Endothelial cell of umbilical vein (primary cell): ENCODE measurements around the gene SV2A. TPM values are rescaled to one million over a fixed set of nuclear protein-coding genes. Genes with fewer than 3 reads are reported as not detected.

ENCODE experiments used
- BruUV-seq: library from RNA; stranded (reverse); fragments of 400-500 nt; replicated peaks from 2 replicates; lab custom pipeline; 2021; lab: Mats Ljungman, UMichigan
- CTCF ChIA-PET: fragments of 300-600, 350-600 bp; sonication (Branson Sonifier 250); formaldehyde crosslinking; loops from one replicate; lab custom pipeline; 2021; ENCODE audit warnings: antibody characterized with exemption, inconsistent platforms; lab: Charles Lee
- POLR2A ChIA-PET: fragments of 300-600, 350-600 bp; sonication (Branson Sonifier 250); formaldehyde crosslinking; loops from one replicate; lab custom pipeline; 2021; ENCODE audit warnings: antibody characterized with exemption, inconsistent platforms; lab: Charles Lee
- DNase-seq: peaks from one replicate; pipeline ENCODE4 v3.0.0-alpha.2; 2011; ENCODE audit warnings: low read depth, low spot score
- FAIRE-seq: peaks from 2 replicates; lab custom pipeline; 2011; peaks lifted over from hg19 to GRCh38; lab: Jason Lieb, UNC
- H2AFZ ChIP-seq: 2 replicates; pipeline ENCODE4 v1.6.0; 2012; ENCODE audit warnings: low read depth, low read length, control low read depth, inconsistent platforms
- H3K27ac ChIP-seq: 2 replicates; pipeline ENCODE4 v1.5.1; 2011; ENCODE audit warnings: low read depth, mild to moderate bottlenecking, control low read depth, low read length, moderate library complexity; ENCODE audit not compliant: insufficient read depth
- H3K27me3 ChIP-seq, 2 experiments: 2 replicates each; pipeline versions ENCODE4 v1.6.0 to v1.6.1; 2011; ENCODE audit warnings: low read length in 2 of 2, mixed read lengths in 1 of 2; ENCODE audit not compliant: control insufficient read depth in 2 of 2, insufficient read depth in 2 of 2
- H3K36me3 ChIP-seq, 2 experiments: 2 replicates in 1 of 2; 3 replicates in 1 of 2; pipeline ENCODE4 v1.5.1; 2011; ENCODE audit warnings: low read length in 2 of 2, mild to moderate bottlenecking in 1 of 2, moderate library complexity in 1 of 2; ENCODE audit not compliant: control insufficient read depth in 2 of 2, insufficient read depth in 2 of 2; ENCODE audit errors: extremely low read depth in 1 of 2
- H3K4me1 ChIP-seq: 3 replicates; pipeline ENCODE4 v1.5.1; 2011; ENCODE audit warnings: mild to moderate bottlenecking, low read length; ENCODE audit not compliant: control insufficient read depth, insufficient read depth; ENCODE audit errors: extremely low read depth
- H3K4me2 ChIP-seq: 2 replicates; pipeline ENCODE4 v1.6.1; 2011; ENCODE audit warnings: low read length, control low read depth, mixed read lengths; ENCODE audit not compliant: insufficient read depth
- H3K4me3 ChIP-seq, 3 experiments: fragments of 200-600 bp in 1 of 3; sonication (generic), shearing (Covaris generic) in 1 of 3; replicated peaks in 1 of 3; 2 replicates each; pipeline ENCODE4 v1.5.1; 2011 to 2016; ENCODE audit warnings: control low read depth in 3 of 3, low read length in 3 of 3, mild to moderate bottlenecking in 2 of 3, inconsistent platforms in 1 of 3, low read depth in 1 of 3, moderate library complexity in 1 of 3; ENCODE audit not compliant: insufficient read depth in 1 of 3
- H3K79me2 ChIP-seq: 2 replicates; pipeline ENCODE4 v1.6.0; 2012; ENCODE audit warnings: low read length, inconsistent platforms; ENCODE audit not compliant: control insufficient read depth, insufficient read depth
- H3K9ac ChIP-seq: replicated peaks from 2 replicates; pipeline ENCODE3; 2011; ENCODE audit warnings: low read length, control low read depth; ENCODE audit not compliant: insufficient read depth; ENCODE audit errors: extremely low read depth
- H3K9me1 ChIP-seq: replicated peaks from 3 replicates; pipeline ENCODE4 v1.6.0; 2011; ENCODE audit warnings: mild to moderate bottlenecking, low read length; ENCODE audit not compliant: control insufficient read depth, insufficient read depth; ENCODE audit errors: extremely low read depth
- H3K9me3 ChIP-seq: replicated peaks from 2 replicates; pipeline ENCODE4 v1.5.1; 2012; ENCODE audit warnings: low read length, inconsistent platforms; ENCODE audit not compliant: control insufficient read depth, insufficient read depth
- H4K20me1 ChIP-seq: replicated peaks from 2 replicates; pipeline ENCODE3; 2011; ENCODE audit warnings: mild to moderate bottlenecking, low read length; ENCODE audit not compliant: control insufficient read depth, insufficient read depth; ENCODE audit errors: extremely low read depth
- EZH2 ChIP-seq: IDR thresholded peaks from 2 replicates; pipeline ENCODE4 v1.6.1; 2012; ENCODE audit warnings: borderline replicate concordance, low read depth, mild to moderate bottlenecking, moderate library complexity, low read length, inconsistent platforms; ENCODE audit not compliant: severe bottlenecking
- POLR2A ChIP-seq: IDR thresholded peaks from 2 replicates; pipeline ENCODE4 v1.6.1; 2012; ENCODE audit warnings: low read depth, mild to moderate bottlenecking, control low read depth, low read length
- POLR2AphosphoS5 ChIP-seq: IDR thresholded peaks from 2 replicates; pipeline ENCODE4 v1.6.1; 2012; ENCODE audit warnings: low read depth, mild to moderate bottlenecking, control low read depth, low read length, moderate library complexity; ENCODE audit not compliant: insufficient read depth
- dilution Hi-C: fragments of 300-500 bp; cut with MboI; formaldehyde crosslinking; loops from one replicate; pipeline ENCODE4 v1.15.0; 2019; ENCODE audit warnings: low sequenced_read_pairs; ENCODE audit not compliant: extremely low pct_ligation_motif_present
- intact Hi-C: fragments of 100-400 bp; cut with micrococcal nuclease; formaldehyde crosslinking; loops from one replicate; pipeline ENCODE4 v1.10.0; 2022
- polyA plus RNA-seq, 4 experiments: library from polyadenylated mRNA; depleted of rRNA in 3 of 4; stranded (reverse) in 3 of 4; unstranded in 1 of 4; fragments of >200 nt; gene quantifications; 2 replicates each; pipeline versions ENCODE4 v1.2.1 to v1.2.3, GENCODE V29; 2011 to 2012; ENCODE audit warnings: missing spikeins in 1 of 4
- total RNA-seq: library from RNA; stranded (reverse); gene quantifications from 2 replicates; pipeline ENCODE4 v1.2.3, GENCODE V29; 2021
- TF ChIP-seq, protein P1 (sequence below), 2 donors: IDR thresholded peaks; 1 replicate in 1 of 2; 2 replicates in 1 of 2; pipeline ENCODE4 v1.5.1; 2011; ENCODE audit warnings: low read length in 2 of 2, mild to moderate bottlenecking in 2 of 2, moderate library complexity in 2 of 2, control low read depth in 1 of 2, inconsistent platforms in 1 of 2, low read depth in 1 of 2; ENCODE audit not compliant: insufficient read depth in 1 of 2; ENCODE audit errors: extremely low read depth in 1 of 2
- TF ChIP-seq, protein P2 (sequence below): IDR thresholded peaks from 2 replicates; pipeline ENCODE4 v1.6.1; 2011; ENCODE audit not compliant: insufficient read depth, insufficient read length

SV2A gene
- total and polyA plus RNA-seq, 2 donors (not counting 3 experiments of a cell fraction or from before 2014, with no cell fraction given) = 2.9 to 5.4 TPM

DNA sequence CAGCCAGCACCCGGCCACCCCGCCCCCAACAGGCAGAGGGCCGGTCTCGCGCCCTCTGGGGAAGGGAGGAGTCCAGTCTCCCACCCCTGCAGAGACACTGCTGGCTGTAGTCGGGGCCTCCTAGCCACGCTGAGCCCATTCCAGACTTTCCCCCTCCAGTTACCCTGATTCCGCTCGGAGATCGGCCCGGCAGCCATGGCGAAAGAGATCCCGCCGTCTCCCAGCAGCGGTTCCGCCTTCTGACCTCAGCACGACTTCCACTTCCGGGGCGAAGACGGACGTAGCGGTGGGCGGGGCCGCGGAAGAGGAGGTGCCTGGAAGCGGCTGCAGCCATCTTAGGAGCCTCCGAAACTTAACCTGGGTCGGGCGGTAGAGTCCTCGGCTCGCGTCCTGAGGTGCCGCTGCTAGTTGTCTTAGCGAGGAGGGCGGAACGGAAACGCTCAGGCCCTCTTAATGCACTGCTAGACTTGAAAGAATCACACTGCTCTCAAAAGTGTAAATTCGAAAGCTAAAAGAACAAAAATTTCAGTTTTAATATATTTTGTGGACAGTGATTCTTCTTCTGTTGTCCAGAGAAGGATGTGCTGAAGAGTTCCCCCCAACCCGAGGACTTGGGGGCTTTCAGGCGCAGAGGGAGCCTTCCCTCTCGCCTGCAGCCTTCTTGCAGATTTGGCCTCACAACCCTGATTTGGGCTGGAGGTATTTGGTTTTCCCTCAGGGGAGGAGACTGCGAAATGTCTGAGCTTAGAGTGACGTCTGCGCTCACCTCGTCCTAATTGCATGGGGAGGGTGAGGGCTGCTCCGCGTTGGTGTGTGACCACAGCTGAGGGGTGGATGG, 10.1 kb upstream of the SV2A start, which contains the start of gene SF3B4:
TSS of gene SF3B4 (minus strand) at position 241 of the 838 bp plus-strand sequence. CDS start at position 197, 44 bp downstream.
- Histone ChIP-seq H3K27me3 (no peaks in the 10 kb centered on the region), H2AFZ (peak within 1 kb of the TSS; percentile 78), H3K4me2 (peak within 1 kb of the TSS; percentile 97), H3K9ac (peak within 1 kb of the TSS; percentile 86), H3K79me2 (peaks cover 30% of the 10 kb centered on the region), H3K4me3 (peak within 1 kb of the TSS; percentile 65 to 88 (median 77)), H3K9me1 (no peaks in the 10 kb centered on the region), H3K27ac (peak within 1 kb of the TSS; percentile 74), H3K4me1 (peaks cover 27% of the 10 kb centered on the region), H3K9me3 (no peaks in the 10 kb centered on the region), H4K20me1 (no peaks in the 10 kb centered on the region), H3K36me3 (peaks cover 17 to 26% of the 10 kb centered on the region in 2 experiments)
- BruUV-seq = TSS peak; percentile 96
- DNase-seq (peak; percentile 94), FAIRE-seq (peak; percentile 94)
- intact Hi-C loops (loop anchor here (1.0 kb wide), 3 partner anchors 9 to 39 kb away; no protein-coding TSS in a partner anchor), dilution Hi-C loops (no loop called here)
- TF ChIP-seq, protein P1, sequence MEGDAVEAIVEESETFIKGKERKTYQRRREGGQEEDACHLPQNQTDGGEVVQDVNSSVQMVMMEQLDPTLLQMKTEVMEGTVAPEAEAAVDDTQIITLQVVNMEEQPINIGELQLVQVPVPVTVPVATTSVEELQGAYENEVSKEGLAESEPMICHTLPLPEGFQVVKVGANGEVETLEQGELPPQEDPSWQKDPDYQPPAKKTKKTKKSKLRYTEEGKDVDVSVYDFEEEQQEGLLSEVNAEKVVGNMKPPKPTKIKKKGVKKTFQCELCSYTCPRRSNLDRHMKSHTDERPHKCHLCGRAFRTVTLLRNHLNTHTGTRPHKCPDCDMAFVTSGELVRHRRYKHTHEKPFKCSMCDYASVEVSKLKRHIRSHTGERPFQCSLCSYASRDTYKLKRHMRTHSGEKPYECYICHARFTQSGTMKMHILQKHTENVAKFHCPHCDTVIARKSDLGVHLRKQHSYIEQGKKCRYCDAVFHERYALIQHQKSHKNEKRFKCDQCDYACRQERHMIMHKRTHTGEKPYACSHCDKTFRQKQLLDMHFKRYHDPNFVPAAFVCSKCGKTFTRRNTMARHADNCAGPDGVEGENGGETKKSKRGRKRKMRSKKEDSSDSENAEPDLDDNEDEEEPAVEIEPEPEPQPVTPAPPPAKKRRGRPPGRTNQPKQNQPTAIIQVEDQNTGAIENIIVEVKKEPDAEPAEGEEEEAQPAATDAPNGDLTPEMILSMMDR (IDR thresholded peaks at IDR 0.05; ENCODE audit: extremely low read depth in 1 of 2, insufficient read depth in 1 of 2, low read depth in 1 of 2, low read length in 2 of 2) = peak in 1 of 2 donors; percentile 13
- TF ChIP-seq POLR2AphosphoS5 (peak; percentile 91), POLR2A (peak; percentile 97), EZH2 (no peak)
- TF ChIP-seq, protein P2, sequence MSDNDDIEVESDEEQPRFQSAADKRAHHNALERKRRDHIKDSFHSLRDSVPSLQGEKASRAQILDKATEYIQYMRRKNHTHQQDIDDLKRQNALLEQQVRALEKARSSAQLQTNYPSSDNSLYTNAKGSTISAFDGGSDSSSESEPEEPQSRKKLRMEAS = peak; percentile 5
- POLR2A ChIA-PET = interaction anchor here (1.0 kb wide), 1 partner anchor 41 kb away, joined by 7 read pairs; a partner anchor contains a TSS
- CTCF ChIA-PET = interaction anchor here (0.7 to 1.1 kb wide), 3 partner anchors 10 to 259 kb away, joined by 3 read pairs; no protein-coding TSS in a partner anchor
